Hepatocyte (in vitro differentiated cells): ENCODE measurements around the gene RAP1GAP.

Source experiments
- CTCF ChIP-seq: fragments of 200-600 bp; sonication (generic); IDR thresholded peaks from 2 replicates; pipeline ENCODE4 v1.5.1; 2016; ENCODE audit warnings: antibody characterized with exemption, mild to moderate bottlenecking; ENCODE audit not compliant: poor library complexity
- EZH2 ChIP-seq: fragments of 200-600 bp; sonication (generic); IDR thresholded peaks from 2 replicates; pipeline ENCODE4 v1.6.1; 2016; ENCODE audit warnings: antibody characterized with exemption, mild to moderate bottlenecking, borderline replicate concordance

- TF ChIP-seq EZH2 (no peak), CTCF (no peak)
Measured at GRCh38 chr1:21586222-21586621, 82.9 kb downstream of the RAP1GAP start.
